TTC549 (cell line): ENCODE measurements around the gene ZNF740.
"Not testable (repeated sequence)": the region's sequence is repeated elsewhere in the genome, so short reads cannot be mapped to it uniquely, and the experiment has no call there.

ENCODE experiments used
- FAIRE-seq: peaks from 2 replicates; lab custom pipeline; 2012; peaks lifted over from hg19 to GRCh38; lab: Jason Lieb, UNC

ZNF740 gene

DNA sequence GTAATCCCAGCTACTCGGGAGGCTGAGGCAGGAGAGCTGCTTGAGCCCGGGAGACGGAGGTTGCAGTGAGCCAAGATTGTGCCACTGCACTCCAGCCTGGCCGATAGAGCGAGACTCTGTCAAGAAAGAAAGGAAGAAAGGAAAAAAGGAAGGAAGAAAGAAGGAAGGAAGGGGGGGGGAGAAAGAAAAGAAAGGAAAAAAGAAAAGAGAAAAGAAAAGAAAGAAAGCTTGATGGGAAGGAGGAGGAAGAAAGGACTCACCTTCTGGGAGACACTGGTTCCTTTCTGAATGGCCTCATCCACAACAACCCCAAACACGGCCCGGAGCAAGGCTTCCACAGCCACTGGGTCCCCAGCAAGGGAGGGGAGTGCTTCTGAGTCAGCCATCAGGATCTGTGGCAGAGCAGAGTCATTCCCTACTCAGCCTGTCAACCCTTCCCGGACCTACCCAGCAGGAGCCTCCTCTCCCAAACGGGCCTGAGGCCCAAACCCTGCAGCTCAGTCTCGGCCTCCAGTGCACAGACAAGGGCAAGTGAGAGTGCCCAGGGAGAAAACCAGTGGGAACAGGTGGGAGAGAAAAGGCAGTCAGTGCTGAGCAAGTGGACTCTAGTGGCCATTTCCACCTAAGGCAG lies 7.3 kb upstream of the ZNF740 start:
- FAIRE-seq = no peak

- FAIRE-seq = no peak
These were observed 5.5 kb upstream of the ZNF740 start for GRCh38 chr12:53174881-53175491.

DNA sequence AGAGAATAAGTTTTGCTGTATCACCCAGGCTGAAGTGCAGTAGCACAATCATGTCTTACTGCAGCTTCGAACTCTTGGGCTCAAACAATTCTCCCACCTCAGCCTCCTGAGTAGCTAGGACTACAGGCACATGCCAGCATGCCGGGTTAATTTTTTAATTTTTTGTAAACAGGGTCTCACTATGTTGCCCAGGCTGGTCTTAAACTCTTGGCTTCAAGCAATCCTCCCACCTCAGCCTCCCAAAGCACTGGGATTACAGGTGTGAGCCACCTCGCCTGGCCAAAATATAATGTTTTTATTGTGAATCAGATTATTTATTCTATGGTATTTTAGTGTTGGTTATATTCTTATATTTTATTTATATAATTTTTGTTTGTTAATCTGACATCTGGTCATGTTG lies 3.8 kb upstream of the ZNF740 start:
- FAIRE-seq = no peak

- not testable (repeated sequence) for FAIRE-seq
These were observed 3.1 kb upstream of the ZNF740 start for GRCh38 chr12:53177447-53177846.

GRCh38 chr12:53178803-53179202 lies 1.7 kb upstream of the ZNF740 start:
- not testable (repeated sequence) for FAIRE-seq

DNA sequence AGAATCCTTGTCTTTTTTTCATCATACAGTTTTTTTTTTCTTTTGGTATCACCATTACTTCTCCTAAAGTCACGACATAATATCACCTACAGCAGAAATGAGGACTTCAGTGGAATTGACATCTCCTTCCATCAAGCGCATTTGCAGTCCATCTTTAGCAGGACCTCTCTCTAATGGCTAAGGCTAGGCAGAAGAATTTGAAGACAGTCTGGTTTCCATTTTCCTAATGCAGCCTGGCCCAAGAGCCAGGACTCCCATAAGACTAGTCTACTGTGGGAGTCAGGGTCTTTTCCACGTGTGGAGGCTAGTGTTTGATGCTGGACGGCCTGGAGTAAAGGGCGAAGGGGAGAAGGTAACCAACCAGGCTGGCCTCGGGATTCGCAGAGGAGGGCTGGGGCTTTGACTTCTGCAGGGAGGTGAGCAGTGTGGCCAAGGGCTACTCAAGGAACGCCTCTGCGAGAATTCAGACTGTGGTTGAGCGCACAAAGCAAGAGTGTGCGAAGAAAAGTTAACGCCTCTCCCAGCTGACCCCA lies 769 bp upstream of the ZNF740 start:
- FAIRE-seq = no peak

DNA sequence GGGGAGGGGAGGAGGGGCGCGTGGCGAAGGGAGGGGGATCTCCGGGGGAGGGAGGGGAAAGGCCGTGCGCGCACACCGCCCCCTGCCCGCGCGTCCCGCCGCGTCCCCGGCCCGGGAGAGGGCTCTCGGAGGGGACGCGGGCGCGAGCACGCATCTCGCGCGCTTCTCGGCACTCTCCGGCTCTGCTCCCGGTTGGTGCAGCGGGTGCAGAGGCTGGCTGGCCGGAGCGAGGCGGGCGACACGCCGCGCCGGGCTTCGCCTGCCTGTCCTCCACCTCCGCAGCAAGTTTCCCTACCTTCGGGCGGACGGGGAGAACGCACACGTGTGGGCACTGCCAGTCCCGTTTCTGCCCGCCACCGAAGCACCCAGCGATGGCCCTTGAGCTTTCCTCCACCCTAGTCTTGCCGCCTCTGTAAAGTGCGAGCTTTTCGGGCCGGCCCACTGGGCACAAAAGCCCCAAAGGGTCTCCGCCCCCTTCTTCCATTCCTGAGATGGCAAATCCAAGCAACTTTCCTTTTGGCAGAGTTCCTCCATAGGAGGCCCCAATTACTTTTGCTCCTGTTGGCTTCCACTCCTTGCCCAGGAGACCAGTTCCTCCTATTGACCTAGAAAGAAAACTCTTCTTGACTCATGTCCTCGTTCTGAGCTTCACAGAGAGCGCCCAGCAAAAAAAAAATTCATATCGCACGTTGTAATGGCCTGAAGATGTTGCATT lies 566 bp downstream of the ZNF740 start:
- no peak for FAIRE-seq

GRCh38 chr12:53181935-53182334 lies 1.4 kb downstream of the ZNF740 start:
- no peak for FAIRE-seq

DNA sequence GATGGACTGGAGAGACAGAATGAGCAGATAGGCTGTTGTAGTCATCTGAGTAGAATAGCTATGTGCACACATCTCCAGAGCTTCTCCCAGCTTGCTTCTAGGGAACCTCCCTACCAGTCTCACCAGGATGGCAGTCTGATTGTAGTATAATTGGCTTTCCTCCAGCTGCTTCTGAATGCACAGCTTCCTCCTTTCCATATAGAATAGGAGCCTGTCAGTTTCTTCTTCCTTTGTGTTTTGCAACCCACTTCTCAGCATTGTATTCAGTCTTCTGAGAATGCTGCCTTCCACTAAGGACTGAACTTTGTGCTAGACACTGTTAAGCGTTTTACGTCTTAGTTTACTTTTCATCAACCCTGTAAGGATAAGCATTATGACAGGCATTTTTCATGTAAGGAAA lies 2.4 kb downstream of the ZNF740 start:
- FAIRE-seq = no peak

DNA sequence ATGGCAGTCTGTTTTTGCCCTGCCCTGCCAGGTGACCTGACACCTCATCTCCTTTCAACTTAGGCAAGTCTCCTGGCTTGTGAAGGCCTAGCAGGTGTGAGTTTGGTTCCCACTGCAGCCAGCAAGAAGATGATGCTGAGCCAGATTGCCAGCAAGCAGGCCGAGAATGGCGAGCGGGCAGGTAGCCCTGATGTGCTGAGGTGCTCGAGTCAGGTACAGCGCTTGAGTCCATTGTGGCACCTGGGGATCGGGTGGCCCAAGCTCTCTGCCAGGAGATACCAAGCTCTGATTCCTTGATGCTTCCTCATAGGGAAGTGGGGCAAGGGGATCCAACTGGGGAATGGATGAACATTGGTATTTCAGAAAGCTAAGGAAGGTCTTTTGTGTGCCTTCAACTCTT lies 4.3 kb downstream of the ZNF740 start:
- no peak for FAIRE-seq

DNA sequence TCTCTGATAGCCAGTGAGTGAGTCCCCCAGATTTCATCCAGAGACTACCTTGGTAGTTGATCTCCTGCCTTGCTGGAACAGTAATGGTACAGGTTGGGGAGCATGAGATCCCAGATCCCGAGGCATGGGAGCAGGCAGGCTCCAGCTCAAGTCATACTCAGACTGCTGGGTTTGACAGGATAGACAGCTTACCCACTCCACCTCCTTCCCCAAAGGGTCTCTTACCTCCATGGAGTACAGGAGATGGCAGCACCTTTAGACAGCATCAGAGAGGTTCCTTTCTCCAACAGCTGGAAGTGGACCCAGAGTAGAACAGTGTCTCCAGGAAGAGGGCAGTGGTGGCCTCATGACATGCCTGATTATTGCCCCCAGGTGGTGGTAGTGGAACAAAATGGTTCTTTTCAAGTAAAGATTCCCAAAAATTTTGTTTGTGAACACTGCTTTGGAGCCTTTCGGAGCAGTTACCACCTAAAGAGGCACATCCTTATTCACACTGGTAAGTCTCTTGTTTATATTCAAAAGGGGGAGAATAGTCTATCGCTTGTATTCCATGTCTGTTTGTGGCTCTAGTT lies 5.1 kb downstream of the ZNF740 start:
- FAIRE-seq = no peak

DNA sequence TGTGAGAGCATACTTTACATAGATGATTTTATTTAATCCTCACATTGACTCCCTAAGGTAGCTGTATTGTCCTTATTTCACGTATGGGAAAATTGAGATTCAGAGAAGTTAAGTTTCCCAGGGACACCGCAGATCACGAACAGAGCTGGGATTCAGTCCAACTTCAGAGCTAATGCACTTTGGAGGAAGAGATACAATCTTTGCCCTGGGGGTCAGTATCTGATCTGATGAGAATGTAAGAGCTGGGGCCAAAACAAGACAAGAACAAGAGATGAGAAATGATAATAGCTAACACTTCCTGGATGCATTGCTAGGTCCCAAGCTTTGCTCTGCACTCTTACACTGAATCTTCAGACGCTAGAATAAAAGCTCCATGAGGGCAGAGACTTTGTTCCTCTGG lies 6.2 kb downstream of the ZNF740 start:
- FAIRE-seq = no peak

DNA sequence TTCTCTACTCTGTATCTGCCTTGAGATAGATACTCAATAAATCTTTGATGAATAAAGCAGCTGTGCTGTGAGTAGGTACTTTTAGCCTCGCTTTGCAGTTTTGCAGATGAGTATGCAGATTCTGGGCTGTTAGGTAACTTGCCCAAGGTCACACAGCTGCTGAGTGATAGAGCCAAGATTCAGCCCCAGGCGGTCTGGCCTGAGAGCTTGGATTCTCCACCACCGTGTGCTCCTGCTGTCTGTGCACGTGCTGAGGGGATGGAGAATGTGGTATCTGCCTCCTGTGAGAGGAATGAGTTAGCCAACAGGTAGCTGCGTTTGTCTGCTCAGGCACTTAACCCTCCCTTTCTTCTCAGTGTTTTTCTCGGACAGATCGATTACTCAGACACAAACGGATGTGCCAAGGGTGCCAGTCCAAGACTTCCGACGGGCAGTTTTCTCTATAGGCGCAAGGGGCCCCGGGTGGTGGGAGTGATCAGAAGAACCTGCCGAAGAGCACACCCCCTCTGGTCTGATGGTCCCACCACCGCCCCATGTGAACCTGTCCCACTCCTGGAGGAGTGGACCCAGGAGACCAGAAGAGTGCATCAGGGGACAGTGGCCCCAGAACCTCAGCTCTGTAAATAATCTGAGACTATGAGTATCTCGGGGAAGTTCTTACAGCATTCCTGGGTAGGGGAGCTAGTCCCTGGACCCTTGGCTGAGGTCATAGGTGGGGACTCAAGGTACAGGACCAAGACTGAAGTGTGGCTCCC lies 6.8 kb downstream of the ZNF740 start:
- FAIRE-seq = no peak

GRCh38 chr12:53190108-53190729 lies 9.7 kb downstream of the ZNF740 start:
- FAIRE-seq = no peak

DNA sequence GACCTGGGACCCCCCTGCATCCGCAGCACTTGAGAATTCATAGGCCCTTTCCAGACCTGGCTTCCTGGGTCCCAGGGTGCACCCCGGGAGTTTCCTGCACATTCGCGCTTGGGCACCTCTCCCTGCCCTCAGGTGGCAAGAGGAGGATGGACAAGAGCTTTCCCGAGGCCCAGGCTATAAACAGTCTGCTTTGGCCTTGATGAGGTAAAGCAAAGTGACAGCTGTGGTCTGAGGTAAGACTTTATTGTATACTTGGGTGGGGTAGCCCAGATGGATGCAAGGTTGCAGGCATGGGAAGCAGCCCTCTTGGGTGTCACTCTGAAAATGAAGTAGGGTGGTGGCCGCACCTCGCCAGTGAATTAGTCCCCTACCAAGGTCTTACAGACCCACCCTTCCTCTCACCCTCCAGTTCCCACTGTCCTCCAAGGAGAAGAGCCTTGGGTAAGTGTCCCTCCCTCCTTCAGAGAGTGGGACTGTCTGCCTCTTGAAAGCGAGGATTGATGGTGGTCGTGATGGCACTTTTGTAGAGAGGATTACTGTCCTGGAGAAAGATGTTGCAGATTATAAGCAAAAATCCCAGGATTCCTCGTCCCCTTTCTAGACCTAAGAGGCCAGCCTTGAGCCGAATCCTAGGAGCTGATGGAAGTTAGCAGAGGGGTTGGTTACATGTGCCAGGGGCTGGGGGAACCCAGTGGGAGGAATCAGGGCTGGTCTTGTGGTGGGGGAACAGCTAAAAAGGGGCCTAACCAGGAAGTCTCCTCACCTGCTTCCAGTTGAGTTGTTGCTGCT lies 10.8 kb downstream of the ZNF740 start:
- FAIRE-seq = no peak

DNA sequence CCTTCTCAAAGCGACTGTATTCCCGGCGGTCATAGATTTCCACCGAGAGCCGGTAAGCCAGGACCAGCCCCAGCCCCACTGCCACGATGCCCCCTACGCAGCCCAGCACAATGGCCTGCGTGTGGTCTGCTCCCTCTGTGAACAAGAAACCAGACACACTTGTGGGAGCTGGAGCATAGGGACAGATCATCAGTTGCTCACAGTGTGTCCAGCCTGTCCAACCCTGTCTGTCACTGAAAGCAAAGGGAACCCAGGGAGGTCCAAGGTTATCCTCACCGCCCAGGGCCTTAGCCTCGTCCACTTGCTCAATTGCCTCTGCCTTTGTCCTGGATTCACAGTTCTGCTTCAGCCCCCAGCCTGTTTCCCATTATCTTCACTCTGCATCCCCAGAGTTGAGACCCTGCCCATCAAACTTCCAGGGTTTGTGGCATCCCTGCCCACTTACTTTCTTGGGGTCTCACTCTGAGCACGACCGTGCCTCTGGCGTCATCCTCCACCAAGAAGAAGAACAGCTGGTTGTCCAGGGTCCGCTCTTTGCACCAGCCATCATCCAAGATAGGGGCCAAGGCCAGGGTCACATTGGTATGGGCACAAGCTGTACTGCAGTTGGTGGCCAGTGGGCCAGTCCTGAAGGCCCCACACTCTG lies 11.5 kb downstream of the ZNF740 start:
- FAIRE-seq = no peak

- no peak for FAIRE-seq
These were observed 12.1 kb downstream of the ZNF740 start for GRCh38 chr12:53192531-53193021.

GRCh38 chr12:53193040-53193439 lies 12.5 kb downstream of the ZNF740 start:
- FAIRE-seq = no peak

GRCh38 chr12:53193985-53194716 lies 13.6 kb downstream of the ZNF740 start:
- no peak for FAIRE-seq

GRCh38 chr12:53194973-53195372 lies 14.5 kb downstream of the ZNF740 start:
- FAIRE-seq = no peak
